AG10803 (cell line): ENCODE measurements around the gene TRIM7.

ENCODE experiments used
- DNase-seq: peaks from one replicate; pipeline ENCODE4 v3.0.0; 2010; ENCODE audit warnings: low read depth
- H3K4me3 ChIP-seq: 2 replicates; pipeline ENCODE4 v1.5.1; 2011; ENCODE audit warnings: mild to moderate bottlenecking, low read length, control low read depth
- CTCF ChIP-seq: conservative IDR thresholded peaks from 2 replicates; pipeline ENCODE4 v1.5.1; 2011; ENCODE audit warnings: mild to moderate bottlenecking, low read length, control low read depth, inconsistent platforms

Gene TRIM7

GRCh38 chr5:181203777-181204112 is 1.3 kb downstream of the TRIM7 start:
- no peak for DNase-seq
- TF ChIP-seq CTCF = no peak
- peak overlapping the region; percentile 59 for H3K4me3 ChIP-seq

GRCh38 chr5:181203093-181203711 is 1.8 kb downstream of the TRIM7 start:
- no peak for TF ChIP-seq CTCF
- peak; percentile 74 for DNase-seq
- H3K4me3 ChIP-seq = peak overlapping the region; percentile 59

GRCh38 chr5:181200816-181201215 is 4.2 kb downstream of the TRIM7 start:
- DNase-seq = no peak
- no peak overlapping the region for H3K4me3 ChIP-seq
- no peak for TF ChIP-seq CTCF

GRCh38 chr5:181199881-181200638 is 4.9 kb downstream of the TRIM7 start:
- H3K4me3 ChIP-seq = no peak overlapping the region
- TF ChIP-seq CTCF = no peak
- no peak for DNase-seq

- TF ChIP-seq CTCF = no peak
- H3K4me3 ChIP-seq = no peak overlapping the region
- no peak for DNase-seq
These were observed 6.0 kb downstream of the TRIM7 start for GRCh38 chr5:181198905-181199519.

GRCh38 chr5:181198106-181198685 is 6.8 kb downstream of the TRIM7 start:
- no peak for DNase-seq
- H3K4me3 ChIP-seq = no peak overlapping the region
- TF ChIP-seq CTCF = no peak
